Measurements from ENCODE around the gene AP1S3.

Gene AP1S3

DNA sequence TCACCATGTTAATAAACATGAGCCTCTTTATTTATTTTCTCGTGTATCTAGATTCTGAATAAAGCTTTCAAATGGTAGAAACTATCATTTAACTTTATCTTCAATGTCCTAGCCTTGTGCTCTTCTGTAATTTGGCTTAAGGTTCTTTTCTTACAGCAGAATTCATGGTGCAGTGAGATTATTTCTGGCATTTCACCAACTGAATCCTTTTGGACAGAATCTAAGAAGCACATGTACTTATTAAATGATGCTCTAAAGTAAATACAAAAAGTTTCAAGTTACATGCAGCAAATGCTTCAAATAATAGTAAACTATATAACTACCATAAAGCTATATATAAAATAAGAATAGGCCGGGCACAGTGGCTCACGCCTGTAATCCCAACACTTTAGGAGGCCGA lies 65.9 kb downstream of the AP1S3 start:
- DNase-seq (ENCODE audit: low spot score) = no peak
- TF ChIP-seq, protein P1, sequence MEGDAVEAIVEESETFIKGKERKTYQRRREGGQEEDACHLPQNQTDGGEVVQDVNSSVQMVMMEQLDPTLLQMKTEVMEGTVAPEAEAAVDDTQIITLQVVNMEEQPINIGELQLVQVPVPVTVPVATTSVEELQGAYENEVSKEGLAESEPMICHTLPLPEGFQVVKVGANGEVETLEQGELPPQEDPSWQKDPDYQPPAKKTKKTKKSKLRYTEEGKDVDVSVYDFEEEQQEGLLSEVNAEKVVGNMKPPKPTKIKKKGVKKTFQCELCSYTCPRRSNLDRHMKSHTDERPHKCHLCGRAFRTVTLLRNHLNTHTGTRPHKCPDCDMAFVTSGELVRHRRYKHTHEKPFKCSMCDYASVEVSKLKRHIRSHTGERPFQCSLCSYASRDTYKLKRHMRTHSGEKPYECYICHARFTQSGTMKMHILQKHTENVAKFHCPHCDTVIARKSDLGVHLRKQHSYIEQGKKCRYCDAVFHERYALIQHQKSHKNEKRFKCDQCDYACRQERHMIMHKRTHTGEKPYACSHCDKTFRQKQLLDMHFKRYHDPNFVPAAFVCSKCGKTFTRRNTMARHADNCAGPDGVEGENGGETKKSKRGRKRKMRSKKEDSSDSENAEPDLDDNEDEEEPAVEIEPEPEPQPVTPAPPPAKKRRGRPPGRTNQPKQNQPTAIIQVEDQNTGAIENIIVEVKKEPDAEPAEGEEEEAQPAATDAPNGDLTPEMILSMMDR (IDR thresholded peaks at IDR 0.05; ENCODE audit: extremely low read depth, missing control alignments) = no peak

DNA sequence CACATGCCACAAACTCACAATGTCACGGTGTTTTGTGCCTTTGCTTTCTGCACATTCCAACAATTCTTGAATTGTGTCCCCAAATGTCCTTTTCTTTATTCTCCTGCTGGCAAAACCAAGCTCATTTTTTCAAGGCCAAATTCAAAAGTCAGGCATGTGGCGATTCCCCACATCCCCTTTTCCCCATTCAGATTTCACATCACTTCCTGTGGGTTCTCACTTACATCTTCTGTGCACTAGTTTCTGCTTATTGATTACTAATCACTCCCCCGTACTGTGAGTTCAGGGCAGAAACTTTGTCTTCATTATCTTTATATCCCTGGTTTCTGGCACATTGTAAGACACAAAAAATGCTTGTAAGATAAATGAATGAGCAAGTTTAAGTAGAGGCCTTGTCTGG lies 69.2 kb downstream of the AP1S3 start:
- DNase-seq (ENCODE audit: low spot score) = no peak
- TF ChIP-seq, protein P1 (IDR thresholded peaks at IDR 0.05; ENCODE audit: extremely low read depth, missing control alignments) = no peak

DNA sequence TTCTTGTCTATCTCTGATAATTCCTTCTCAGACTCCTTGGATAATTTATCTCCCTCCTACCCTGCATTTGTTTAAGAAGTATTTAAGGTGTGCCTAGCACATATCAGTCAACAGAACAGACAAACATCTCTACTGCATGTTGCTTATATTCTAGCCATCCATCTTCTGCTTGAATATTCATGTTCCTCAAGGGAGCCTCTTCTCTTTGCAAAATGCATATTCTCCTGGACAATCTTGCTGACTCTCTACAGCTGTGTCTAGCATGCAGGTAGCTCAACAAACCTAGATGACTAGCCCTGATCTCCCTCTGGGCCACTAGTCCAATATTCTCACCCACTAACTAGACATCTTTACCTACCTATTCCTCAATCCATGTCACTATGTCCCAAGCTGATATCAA lies 70.0 kb downstream of the AP1S3 start:
- TF ChIP-seq, protein P1 (IDR thresholded peaks at IDR 0.05; ENCODE audit: extremely low read depth, missing control alignments) = no peak
- DNase-seq (ENCODE audit: low spot score) = no peak

DNA sequence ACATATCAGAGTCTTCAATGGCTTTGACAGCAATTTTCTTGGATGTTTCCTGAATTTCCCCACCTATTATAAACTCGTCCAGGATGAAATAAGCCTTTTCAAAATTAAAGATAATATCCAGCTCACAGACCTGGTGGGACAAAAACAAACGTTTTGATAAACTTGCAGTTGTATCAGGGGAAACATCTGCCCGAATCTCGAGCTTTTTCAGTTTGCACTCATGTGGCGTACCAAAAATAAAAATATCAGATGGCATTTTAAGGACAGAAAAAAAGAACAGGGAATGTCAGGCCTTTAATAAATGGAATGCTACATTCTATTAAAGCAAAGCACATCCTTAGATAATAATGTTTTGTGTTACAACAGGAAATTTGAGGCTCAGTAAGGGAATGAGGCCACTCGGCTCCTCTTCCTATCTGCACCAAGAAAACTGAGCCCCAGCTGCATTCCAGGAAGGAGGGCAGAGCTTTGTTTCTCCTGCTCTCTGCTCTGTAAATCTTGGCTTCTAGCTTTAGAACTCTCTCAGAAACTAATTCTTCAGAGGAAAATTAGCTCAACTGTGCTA lies 72.1 kb downstream of the AP1S3 start:
- TF ChIP-seq, protein P1 (IDR thresholded peaks at IDR 0.05; ENCODE audit: extremely low read depth, missing control alignments) = no peak
- no peak for DNase-seq (ENCODE audit: low spot score)

DNA sequence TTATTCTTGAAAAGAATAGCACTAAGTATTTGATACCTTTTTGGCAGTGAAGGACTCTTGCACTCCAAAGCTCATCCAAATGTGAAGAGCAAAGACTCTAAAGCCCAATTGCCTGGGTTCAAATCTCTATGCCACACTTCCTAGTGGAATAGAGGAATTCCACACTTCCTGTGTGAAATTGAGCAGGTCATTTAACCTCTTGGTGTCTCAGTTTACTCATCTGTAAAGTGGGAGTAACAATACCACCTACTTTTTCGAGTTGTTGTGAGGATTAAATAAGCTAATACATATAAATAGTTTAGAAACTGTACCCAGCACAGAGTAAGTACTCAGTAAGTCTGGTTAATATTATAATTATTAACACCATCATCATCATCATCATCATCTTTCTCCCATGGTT lies 72.6 kb downstream of the AP1S3 start:
- no peak for DNase-seq (ENCODE audit: low spot score)
- TF ChIP-seq, protein P1 (IDR thresholded peaks at IDR 0.05; ENCODE audit: extremely low read depth, missing control alignments) = no peak

DNA sequence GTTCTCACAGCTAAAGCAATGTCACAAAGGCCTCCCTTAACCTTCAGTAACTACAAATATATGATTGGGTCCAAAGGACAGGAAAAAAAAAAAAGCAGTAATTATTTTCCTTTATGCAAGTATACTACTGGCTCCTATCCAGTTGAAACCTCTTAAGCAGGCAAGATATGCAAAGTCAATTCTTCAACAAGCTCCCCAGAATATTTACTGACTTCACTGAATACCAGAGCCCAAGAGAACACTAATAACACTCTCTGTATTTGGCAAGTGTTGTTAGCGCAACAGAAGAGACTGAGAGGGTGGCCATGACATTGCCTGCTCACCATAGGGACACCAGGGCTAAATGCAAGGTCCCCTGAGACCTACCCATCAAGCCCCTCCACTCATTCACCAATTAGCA lies 74.5 kb downstream of the AP1S3 start:
- TF ChIP-seq, protein P1 (IDR thresholded peaks at IDR 0.05; ENCODE audit: extremely low read depth, missing control alignments) = no peak
- no peak for DNase-seq (ENCODE audit: low spot score)

DNA sequence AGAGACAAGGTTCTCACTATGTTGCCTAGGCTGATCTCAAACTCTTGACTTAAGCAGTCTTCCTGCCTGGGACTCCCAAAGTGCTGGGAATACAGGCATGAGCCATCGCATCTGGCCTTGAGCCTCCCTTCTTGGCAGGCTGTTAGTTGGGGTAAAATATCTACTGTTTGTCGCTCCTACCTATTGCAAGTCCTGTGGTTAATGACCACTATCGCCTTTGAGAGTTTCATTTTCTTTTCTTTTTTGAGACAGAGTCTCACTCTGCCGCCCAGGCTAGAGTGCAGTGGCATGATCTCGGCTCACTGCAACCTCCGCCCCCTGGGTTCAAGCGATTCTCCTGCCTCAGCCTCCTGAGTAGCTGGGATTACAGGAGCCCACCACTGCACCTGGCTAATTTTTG lies 75.6 kb downstream of the AP1S3 start:
- DNase-seq (ENCODE audit: low spot score) = peak; percentile 34

DNA sequence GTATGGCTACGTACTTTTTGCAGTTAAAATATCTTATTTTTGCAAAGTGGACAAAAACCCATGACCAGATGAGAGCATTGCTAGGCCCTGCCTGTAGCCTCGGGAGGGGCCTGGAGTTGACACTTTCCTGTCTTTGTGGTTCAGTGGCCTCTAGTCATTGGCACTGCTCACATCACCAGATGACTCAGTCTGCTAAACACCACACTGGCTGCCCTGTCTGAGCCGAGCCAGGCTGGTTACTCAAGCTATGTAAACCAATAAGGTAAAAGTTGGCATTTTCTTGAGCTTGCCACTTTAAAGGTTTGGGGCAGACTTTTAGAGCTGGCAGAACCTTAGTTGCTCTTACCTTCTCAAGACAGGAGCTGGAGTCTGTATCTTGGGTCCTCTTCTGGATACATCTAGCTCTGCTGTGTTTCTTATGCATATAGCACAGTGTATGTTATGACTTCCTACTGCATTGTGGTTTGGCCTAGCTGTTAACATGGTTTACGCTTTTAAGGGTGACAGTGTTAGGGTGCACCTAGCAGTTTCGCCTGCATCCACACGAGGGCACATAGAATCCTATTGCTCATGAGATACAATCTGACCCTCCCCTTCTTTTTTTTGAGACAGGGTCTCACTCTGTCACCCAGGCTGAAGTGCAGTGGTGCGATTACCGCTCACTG lies 76.4 kb downstream of the AP1S3 start:
- peak; percentile 27 for DNase-seq (ENCODE audit: low spot score)

More for the DNA sequence above, 76.4 kb downstream of the AP1S3 start:
- TF ChIP-seq, protein P1 (IDR thresholded peaks at IDR 0.05; ENCODE audit: extremely low read depth, missing control alignments) = no peak
